ENCODE data around the gene TRIP12.

The TRIP12 gene

DNA sequence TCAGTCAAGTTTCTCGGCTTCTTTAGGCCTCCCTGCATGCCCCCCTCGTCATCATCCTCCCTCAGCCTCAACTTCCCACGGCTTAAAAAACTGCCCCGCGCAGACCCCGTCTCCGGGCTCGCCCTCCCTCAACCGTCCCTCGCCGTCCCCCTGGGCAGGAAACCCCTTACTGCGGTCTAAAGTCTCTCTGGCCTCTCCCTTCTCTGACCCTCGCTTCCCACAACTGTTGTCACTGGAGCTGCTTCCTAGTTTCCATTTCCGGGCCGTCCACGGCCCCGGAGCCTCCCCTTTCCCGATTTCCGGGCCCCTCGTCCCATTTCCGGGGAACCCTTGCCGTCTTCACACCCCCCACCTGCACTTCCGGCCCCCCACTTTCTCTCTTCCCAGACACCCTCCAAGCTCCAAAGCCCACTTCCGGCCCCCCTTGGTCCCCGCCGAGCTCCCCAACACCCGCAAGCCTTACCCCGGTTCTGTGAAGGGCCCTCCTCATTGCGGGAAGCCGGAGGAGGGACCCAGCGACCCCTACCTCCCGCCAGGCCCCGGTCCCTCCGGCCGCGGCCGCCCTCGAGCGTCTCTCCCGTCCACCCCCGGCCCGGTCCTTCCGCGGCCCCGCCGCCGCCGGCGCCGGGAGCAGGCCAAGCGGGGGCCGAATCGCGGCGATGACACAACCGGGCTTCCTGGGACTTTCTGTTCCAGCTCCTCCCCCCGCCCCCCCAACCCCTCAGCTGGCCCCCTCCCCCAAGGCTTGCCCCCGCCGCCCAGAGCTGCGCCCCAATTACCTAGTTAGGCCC lies 513 bp downstream of the TRIP12 start:
- Histone ChIP-seq H2AFZ (ENCODE audit: low read length) (peak overlapping the region; percentile 46), H3K4me3 (ENCODE audit: low read length, poor library complexity, severe bottlenecking) (peak overlapping the region; percentile 85), H3K9me2 (replicated peaks; ENCODE audit: low read depth, low read length) (no peaks in the 10 kb centered on the region), H4K20me1 (ENCODE audit: insufficient read depth, low read length, poor library complexity, severe bottlenecking) (peaks cover 46% of the 10 kb centered on the region), H3K36me3 (ENCODE audit: insufficient read depth, low read length) (no peaks in the 10 kb centered on the region), H3K9me3 (ENCODE audit: insufficient read depth, low read depth, low read length) (no peaks in the 10 kb centered on the region), H3K27me3 (ENCODE audit: insufficient read depth, low read length, poor library complexity, severe bottlenecking) (no peaks in the 10 kb centered on the region), H3K4me2 (ENCODE audit: low read depth, low read length, poor library complexity, severe bottlenecking) (peak overlapping the region; percentile 99), H3K4me1 (ENCODE audit: insufficient read depth, low read length, poor library complexity, severe bottlenecking) (peaks cover 44% of the 10 kb centered on the region), H3K79me2 (ENCODE audit: insufficient read depth, low read length) (peaks cover 60% of the 10 kb centered on the region), H3K9ac (ENCODE audit: low read depth, low read length, poor library complexity, severe bottlenecking) (peak overlapping the region; percentile 83), H3F3A (ENCODE audit: low read depth) (no peaks in the 10 kb centered on the region)
- TF ChIP-seq CTCF (conservative IDR thresholded peaks at IDR 0.05; ENCODE audit: low read length): no peak
- TF ChIP-seq EZH2phosphoT487 (IDR thresholded peaks at IDR 0.05; ENCODE audit: borderline replicate concordance): no peak

DNA sequence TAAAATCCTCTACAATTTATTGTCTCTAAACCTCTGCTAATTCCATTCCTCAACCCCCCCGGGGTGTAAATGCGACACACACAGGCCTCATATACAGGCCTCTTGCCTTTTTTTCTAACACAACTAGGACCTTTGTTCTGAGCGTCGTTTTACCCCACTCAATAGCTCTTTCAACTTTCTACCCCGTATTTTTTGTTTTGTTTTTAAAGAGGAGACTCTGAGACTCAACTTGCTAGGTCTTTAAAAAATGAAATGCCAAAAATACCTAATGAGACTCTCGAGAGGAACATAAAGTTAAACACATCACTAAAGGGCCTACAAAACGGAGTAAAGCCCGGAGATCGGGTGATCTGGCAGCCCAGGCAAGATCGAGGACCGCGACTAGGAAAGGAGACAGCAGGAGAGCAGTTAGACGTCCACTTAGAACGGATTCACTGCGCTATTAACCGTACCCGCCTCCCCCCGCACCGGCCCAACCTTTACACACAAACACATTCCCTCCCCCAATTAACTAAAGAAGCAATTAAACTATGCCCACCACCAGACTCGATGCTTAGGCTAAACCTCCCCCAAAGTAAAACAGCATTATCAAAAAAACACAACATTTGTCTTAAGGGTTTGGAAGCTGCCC lies 1.7 kb downstream of the TRIP12 start:
- Histone ChIP-seq H3K9me2 (replicated peaks; ENCODE audit: low read depth, low read length) (no peaks in the 10 kb centered on the region), H3K9me3 (ENCODE audit: insufficient read depth, low read depth, low read length) (no peaks in the 10 kb centered on the region), H3K27me3 (ENCODE audit: insufficient read depth, low read length, poor library complexity, severe bottlenecking) (no peaks in the 10 kb centered on the region), H3K4me3 (ENCODE audit: low read length, poor library complexity, severe bottlenecking) (peak overlapping the region; percentile 85), H3K4me2 (ENCODE audit: low read depth, low read length, poor library complexity, severe bottlenecking) (peak overlapping the region; percentile 99), H2AFZ (ENCODE audit: low read length) (no peak overlapping the region), H3K36me3 (ENCODE audit: insufficient read depth, low read length) (no peaks in the 10 kb centered on the region), H3K9ac (ENCODE audit: low read depth, low read length, poor library complexity, severe bottlenecking) (peak overlapping the region; percentile 83), H4K20me1 (ENCODE audit: insufficient read depth, low read length, poor library complexity, severe bottlenecking) (peaks cover 58% of the 10 kb centered on the region), H3K4me1 (ENCODE audit: insufficient read depth, low read length, poor library complexity, severe bottlenecking) (peaks cover 41% of the 10 kb centered on the region), H3K79me2 (ENCODE audit: insufficient read depth, low read length) (peaks cover 72% of the 10 kb centered on the region), H3F3A (ENCODE audit: low read depth) (no peaks in the 10 kb centered on the region)
- TF ChIP-seq CTCF (conservative IDR thresholded peaks at IDR 0.05; ENCODE audit: low read length): no peak
- no peak for TF ChIP-seq EZH2phosphoT487 (IDR thresholded peaks at IDR 0.05; ENCODE audit: borderline replicate concordance)

- Histone ChIP-seq H3K9me3 (ENCODE audit: insufficient read depth, low read depth, low read length) (no peaks in the 10 kb centered on the region), H3K9me2 (replicated peaks; ENCODE audit: low read depth, low read length) (no peaks in the 10 kb centered on the region), H3K4me1 (ENCODE audit: insufficient read depth, low read length, poor library complexity, severe bottlenecking) (peaks cover 38% of the 10 kb centered on the region), H3F3A (ENCODE audit: low read depth) (no peaks in the 10 kb centered on the region), H3K36me3 (ENCODE audit: insufficient read depth, low read length) (no peaks in the 10 kb centered on the region), H2AFZ (ENCODE audit: low read length) (no peak overlapping the region), H4K20me1 (ENCODE audit: insufficient read depth, low read length, poor library complexity, severe bottlenecking) (peaks cover 80% of the 10 kb centered on the region), H3K27me3 (ENCODE audit: insufficient read depth, low read length, poor library complexity, severe bottlenecking) (no peaks in the 10 kb centered on the region), H3K4me2 (ENCODE audit: low read depth, low read length, poor library complexity, severe bottlenecking) (peak overlapping the region; percentile 99), H3K79me2 (ENCODE audit: insufficient read depth, low read length) (peaks cover 86% of the 10 kb centered on the region), H3K4me3 (ENCODE audit: low read length, poor library complexity, severe bottlenecking) (peak overlapping the region; percentile 85), H3K9ac (ENCODE audit: low read depth, low read length, poor library complexity, severe bottlenecking) (no peak overlapping the region)
- TF ChIP-seq EZH2phosphoT487 (IDR thresholded peaks at IDR 0.05; ENCODE audit: borderline replicate concordance) (no peak), CTCF (conservative IDR thresholded peaks at IDR 0.05; ENCODE audit: low read length) (no peak)
Observed at GRCh38 chr2:229917793-229918192, 4.0 kb downstream of the TRIP12 start.

Data from Loucy (cell line).